ENCODE measurements around the gene OR5H15.
"Not testable (repeated sequence)": the region's sequence is repeated elsewhere in the genome, so short reads cannot be mapped to it uniquely, and the experiment has no call there.

OR5H15 gene

DNA sequence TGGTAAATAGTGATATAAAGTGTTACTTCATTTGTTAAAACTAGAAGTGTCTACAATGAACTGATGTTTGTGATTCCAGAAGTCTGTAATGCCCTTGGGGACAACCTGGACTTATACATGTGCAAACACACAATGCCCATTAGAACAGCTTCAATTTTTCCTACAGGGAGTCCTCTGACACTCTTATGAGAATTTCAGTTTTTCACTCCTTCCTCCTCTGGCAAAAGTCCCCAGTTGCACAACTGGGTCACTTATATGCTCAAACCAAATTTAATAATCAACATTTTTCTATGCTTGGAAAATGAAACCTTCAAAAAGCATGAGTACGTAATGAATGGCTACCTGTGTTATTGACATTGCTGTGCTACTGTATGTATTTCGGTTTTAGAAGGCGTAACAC, at the start of gene OR5H15:
Gene OR5H15, plus strand, starts transcription at position 301 of the 400 bp plus-strand sequence. CDS start 2,004 bp downstream, outside the sequence.
- no peak for DNase-seq (ENCODE audit: low read depth in 2 of 2)

GRCh38 chr3:98130421-98130820, 36.1 kb upstream of the OR5H15 start, which contains the start of gene OR5H1:
OR5H1 (plus strand) TSS chr3:98130721; CDS start chr3:98132698, 1,977 bp downstream.
- no peak for DNase-seq (ENCODE audit: low read depth in 2 of 2)

- no peak for DNase-seq (ENCODE audit: low read depth in 2 of 2)
These were observed 29.9 kb upstream of the OR5H15 start for GRCh38 chr3:98136631-98137030.

- not testable (repeated sequence) for DNase-seq (ENCODE audit: low read depth in 2 of 2)
These were observed 28.5 kb upstream of the OR5H15 start for GRCh38 chr3:98137826-98138557.

DNA sequence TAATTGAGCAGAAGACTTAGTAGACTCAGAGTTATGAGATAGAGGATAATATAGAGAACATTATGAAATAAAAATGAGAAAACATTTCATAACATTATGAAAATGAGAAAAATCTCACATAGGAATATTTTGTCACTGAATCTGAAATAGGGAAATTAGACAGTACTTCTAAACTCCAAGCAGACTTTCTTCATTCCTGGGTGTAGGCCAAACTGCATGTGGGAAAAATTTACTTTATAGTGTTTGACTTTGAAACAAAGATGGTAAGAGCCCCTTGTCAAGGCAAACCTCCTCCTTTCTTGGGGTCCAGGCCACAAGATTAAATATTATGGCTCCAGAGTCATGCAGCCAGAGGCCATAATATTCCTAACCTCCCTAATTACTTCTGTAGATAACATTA, 26.0 kb upstream of the OR5H15 start:
- no peak for DNase-seq (ENCODE audit: low read depth in 2 of 2)

DNA sequence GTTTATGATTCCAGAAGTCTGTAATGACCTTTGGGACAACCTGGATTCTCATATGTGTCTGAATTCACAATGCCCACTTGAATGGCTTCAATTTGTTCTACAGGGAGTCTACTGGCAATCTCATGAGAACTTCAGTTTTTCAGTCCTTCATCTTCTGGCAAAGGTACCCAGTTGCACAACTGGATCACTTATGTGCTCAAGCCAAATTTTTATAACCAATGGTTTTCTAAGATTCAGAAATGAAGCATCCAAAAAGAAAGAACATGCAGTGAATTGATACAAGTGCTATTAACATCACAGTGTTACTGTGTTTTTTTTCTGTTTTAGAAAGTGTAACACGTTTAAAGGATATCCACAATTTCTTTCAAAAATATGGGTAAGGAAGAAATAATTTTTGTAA, 19.3 kb upstream of the OR5H15 start, which contains the start of gene OR5H14:
Gene OR5H14, plus strand, starts transcription at position 301 of the 400 bp plus-strand sequence. CDS start 1,907 bp downstream, outside the sequence.
- no peak for DNase-seq (ENCODE audit: low read depth in 2 of 2)

DNA sequence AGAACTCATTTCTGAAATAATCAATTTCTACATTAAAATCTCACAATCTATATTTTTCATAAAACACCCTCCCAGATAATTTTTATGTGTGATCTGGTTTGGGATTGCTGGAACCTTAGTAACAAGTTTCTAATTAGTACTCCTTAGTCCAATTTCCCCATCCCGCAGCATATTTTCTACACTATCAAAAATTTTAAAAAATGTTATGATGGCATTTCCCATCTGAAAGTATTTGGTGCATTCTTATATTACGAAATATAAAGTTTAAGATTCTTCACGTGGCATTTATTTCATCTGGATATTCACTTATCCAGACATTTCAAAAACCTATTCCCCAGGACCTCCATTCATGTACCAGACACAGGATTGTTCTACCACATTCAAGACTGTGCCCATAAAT, 17.7 kb upstream of the OR5H15 start:
- DNase-seq (ENCODE audit: low read depth in 2 of 2): no peak

DNA sequence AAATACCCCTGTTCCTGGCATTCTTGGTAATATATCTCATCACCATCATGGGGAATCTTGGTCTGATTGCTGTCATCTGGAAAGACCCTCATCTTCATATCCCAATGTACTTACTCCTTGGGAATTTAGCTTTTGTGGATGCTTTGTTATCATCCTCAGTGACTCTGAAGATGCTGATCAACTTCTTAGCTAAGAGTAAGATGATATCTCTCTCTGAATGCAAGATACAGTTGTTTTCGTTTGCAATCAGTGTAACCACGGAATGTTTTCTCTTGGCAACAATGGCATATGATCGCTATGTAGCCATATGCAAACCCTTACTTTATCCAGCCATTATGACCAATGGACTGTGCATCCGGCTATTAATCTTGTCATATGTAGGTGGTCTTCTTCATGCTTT, 17.0 kb upstream of the OR5H15 start:
- not testable (repeated sequence) for DNase-seq (ENCODE audit: low read depth in 2 of 2)

- DNase-seq (ENCODE audit: low read depth in 2 of 2): no peak
These were observed 15.3 kb upstream of the OR5H15 start for GRCh38 chr3:98151241-98151640.

DNA sequence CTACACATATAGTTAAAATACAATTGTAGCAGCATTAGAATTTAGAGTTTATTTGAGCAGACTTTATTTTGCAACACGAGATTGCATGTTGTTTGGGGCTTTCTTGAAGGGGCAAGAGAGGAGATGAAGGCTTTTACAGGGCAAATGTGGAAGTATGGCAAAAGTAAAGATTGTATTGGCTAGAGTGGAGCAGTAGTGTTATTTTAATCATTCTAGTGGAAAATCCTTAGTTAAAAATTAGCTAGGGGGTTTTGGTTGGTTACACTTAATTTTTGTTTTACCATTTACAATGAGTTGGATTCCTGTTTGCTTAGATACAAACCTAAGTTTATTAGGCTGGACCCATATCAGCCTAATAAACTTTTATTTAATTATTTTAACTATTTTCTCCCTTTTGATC, 4.6 kb downstream of the OR5H15 start:
- no peak for DNase-seq (ENCODE audit: low read depth in 2 of 2)

DNA sequence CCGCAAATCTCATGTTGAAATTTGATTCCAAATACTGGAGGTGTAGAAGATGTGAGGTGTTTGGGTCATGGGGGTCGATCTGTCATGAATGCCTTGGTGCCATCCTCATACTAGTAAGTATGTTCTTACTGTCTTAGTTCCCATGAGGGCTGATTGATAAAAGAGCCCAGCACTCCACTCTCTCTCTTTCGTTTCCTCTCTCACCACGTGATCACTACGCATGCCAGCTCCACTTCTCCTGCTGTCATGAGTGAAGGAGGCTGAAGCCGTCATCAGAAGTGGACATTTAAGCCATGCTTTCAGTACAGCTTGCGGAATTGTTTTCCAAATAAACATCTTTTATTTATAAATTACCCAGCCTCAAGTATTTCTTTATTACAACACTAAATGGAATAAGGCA, 6.1 kb downstream of the OR5H15 start:
- no peak for DNase-seq (ENCODE audit: low read depth in 2 of 2)

DNA sequence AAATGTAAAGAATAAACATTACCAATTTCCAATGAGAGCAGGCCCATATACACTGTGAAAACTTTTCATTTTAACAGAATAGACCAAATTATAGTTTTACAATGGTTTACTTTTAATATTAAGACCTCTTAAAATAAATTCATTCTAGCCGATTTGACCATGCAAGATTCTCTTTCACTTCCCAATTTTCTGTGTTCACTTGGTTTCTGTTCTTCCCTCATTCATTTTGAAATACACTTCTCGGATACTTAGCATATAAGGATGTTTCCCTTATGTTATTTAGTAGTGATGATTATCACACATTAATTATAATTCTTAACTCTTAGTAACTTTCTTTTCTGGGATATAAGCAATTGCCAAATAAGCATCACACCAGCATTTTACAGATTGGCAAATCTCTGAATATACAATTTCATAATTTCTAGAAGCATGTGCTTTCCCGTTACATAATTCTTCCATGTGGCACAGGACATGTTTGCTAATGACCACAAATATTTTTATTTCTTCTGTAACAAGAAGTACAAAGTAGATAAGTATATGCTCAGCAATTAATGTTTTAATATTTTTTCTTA, 13.9 kb downstream of the OR5H15 start:
- DNase-seq (ENCODE audit: low read depth in 2 of 2): no peak

DNA sequence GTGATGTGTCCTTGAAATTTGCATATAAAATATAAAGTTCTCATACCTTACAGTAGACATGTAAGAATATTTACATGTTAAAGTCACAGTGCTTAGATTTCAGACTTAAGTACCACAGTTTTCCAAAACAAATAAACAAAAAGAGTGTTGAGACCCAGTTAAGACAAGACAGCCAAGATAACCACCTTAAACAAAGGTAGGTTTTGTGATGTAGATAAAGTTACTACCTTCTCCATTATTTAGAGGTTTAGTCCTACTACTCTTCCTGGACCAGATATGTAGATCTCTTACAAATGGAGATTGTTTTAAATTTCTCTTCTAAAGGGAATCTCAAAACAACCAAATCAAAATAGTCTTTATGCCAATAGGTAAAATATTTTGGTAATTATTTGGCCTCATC, 15.7 kb downstream of the OR5H15 start:
- DNase-seq (ENCODE audit: low read depth in 2 of 2): no peak

DNA sequence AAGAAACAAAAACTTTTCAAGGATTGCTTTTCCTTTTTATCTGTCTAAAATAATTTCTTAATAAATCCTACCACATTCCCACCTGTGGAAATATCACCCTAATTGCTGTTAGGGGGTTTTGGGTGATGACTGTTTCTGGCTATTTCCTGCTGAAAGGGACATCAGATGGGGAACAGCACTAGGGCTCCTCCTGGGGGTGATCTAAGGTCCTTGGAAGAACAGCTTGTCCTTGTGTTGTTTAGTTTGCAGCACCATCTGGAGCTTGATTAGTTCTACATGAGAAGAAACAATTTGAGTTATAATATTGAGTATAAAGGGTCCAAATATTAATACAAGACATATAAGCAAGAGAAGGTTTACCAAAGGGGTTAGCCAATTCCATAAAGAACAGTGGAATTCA, 18.7 kb downstream of the OR5H15 start:
- DNase-seq (ENCODE audit: low read depth in 2 of 2): no peak

DNA sequence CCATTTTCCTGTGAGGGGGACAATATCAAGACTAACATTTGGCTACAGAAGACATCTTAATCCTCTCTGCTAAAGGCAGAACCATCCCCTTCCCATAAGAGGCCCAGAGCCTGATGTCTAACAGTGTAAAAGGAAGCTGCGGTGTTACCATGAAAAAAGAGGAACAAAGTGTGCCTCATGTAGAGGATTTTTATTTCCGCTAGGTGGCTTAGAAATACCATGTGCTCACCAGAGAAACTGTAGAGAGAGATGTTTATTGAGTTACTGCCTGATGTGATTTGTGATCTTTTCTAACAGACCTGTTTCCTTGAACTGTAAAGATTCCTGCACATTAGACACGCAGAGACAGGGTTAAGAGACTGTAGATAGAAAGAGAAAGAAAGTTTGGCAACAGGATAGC, 22.0 kb downstream of the OR5H15 start:
- DNase-seq (ENCODE audit: low read depth in 2 of 2): no peak

DNA sequence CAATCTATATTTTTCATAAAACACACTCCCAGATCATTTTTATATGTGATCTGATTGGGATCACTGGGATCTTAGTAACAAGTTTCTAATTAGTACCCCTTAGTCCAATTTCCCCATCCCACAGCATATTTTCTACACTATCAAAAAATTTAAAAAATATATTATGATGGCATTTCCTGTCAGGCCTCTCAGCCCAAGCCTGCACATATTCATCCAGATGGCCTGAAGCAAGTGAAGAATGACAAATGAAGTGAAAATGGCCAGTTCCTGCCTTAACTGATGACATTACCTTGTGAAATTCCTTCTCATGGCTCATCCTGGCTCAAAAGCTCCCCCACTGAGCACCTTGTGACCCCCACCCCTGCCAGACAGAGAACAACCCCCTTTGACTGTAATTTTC, 24.4 kb downstream of the OR5H15 start:
- DNase-seq (ENCODE audit: low read depth in 2 of 2): not testable (repeated sequence)

DNA sequence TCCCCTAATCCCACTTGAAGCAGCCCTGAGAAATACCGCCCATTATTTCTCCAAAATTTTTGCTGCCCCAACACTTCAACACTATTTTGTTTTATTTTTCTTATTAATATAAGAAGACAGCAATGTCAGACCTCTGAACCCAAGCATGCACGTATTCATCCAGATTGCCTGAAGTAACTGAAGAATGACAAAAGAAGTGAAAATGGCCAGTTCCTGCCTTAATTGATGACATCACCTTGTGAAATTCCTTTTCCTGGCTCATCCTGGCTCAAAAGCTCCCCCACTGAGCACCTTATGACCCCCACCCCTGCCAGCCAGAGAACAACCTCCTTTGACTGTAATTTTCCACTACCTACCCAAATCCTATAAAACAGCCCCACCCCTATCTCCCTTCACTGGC, 29.8 kb downstream of the OR5H15 start:
- not testable (repeated sequence) for DNase-seq (ENCODE audit: low read depth in 2 of 2)

DNA sequence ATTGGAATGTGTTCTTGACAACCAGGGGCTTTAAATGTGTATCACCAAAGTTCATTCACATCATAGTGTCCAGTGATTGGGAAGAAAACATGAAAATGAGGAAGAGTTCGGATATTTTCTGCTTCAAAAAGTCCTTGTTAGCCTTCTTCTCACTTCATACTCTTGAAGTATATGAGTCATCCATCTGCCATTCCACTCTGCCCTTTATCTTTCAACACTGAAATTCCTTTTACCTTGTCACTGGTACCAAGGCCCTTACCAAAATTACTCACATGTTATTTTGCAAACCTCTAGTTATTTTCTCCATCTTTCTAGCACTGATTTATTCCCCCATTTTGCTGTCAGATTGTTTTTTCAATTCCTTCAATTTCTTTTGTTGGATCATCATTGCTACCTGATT, 32.5 kb downstream of the OR5H15 start:
- no peak for DNase-seq (ENCODE audit: low read depth in 2 of 2)

- no peak for DNase-seq (ENCODE audit: low read depth in 2 of 2)
These were observed 42.7 kb downstream of the OR5H15 start for GRCh38 chr3:98209244-98209643.

GRCh38 chr3:98213276-98213675, 46.8 kb downstream of the OR5H15 start:
- DNase-seq (ENCODE audit: low read depth in 2 of 2): no peak

- no peak for DNase-seq (ENCODE audit: low read depth in 2 of 2)
These were observed 48.6 kb downstream of the OR5H15 start for GRCh38 chr3:98215051-98215450.
